Stimulated activated CD4-positive, alpha-beta T cell treated with anti-CD3 and anti-CD28 coated beads, Interleukin-4, amount 100 ng/mL, for 24 hours (primary cell): ENCODE results near the gene SLC22A2.
"Not testable (repeated sequence)": the region's sequence is repeated elsewhere in the genome, so short reads cannot be mapped to it uniquely, and the experiment has no call there.

Experiments used
- DNase-seq: peaks from one replicate; pipeline ENCODE4 v3.0.0-alpha.2; 2020

SLC22A2 gene

GRCh38 chr6:160258346-160259142 is at the start of gene SLC22A2:
SLC22A2 (minus strand) TSS chr6:160258821; CDS start chr6:160258757, 64 bp downstream.
- no peak for DNase-seq

- no peak for DNase-seq
These were observed 47.5 kb upstream of the SLC22A2 start for GRCh38 chr6:160305926-160306713.

- no peak for DNase-seq
These were observed 45.2 kb upstream of the SLC22A2 start for GRCh38 chr6:160303806-160304205.

- not testable (repeated sequence) for DNase-seq
These were observed 43.9 kb upstream of the SLC22A2 start for GRCh38 chr6:160302431-160303082.

GRCh38 chr6:160301339-160301738 is 42.7 kb upstream of the SLC22A2 start:
- DNase-seq = no peak

GRCh38 chr6:160300076-160300695 is 41.6 kb upstream of the SLC22A2 start:
- no peak for DNase-seq

- DNase-seq = no peak
These were observed 40.9 kb upstream of the SLC22A2 start for GRCh38 chr6:160299559-160299958.

GRCh38 chr6:160298121-160298520 is 39.5 kb upstream of the SLC22A2 start:
- no peak for DNase-seq

GRCh38 chr6:160297310-160297709 is 38.7 kb upstream of the SLC22A2 start:
- DNase-seq = no peak

- no peak for DNase-seq
These were observed 35.2 kb upstream of the SLC22A2 start for GRCh38 chr6:160293844-160294243.

- no peak for DNase-seq
These were observed 27.0 kb upstream of the SLC22A2 start for GRCh38 chr6:160285541-160286105.

GRCh38 chr6:160284575-160284974 is 26.0 kb upstream of the SLC22A2 start:
- DNase-seq = no peak

GRCh38 chr6:160282444-160282843 is 23.8 kb upstream of the SLC22A2 start:
- DNase-seq = no peak

- no peak for DNase-seq
These were observed 21.2 kb upstream of the SLC22A2 start for GRCh38 chr6:160279850-160280249.

GRCh38 chr6:160278786-160279310 is 20.2 kb upstream of the SLC22A2 start:
- DNase-seq = no peak

- DNase-seq = no peak
These were observed 19.7 kb upstream of the SLC22A2 start for GRCh38 chr6:160278311-160278710.

GRCh38 chr6:160277546-160277945 is 18.9 kb upstream of the SLC22A2 start:
- no peak for DNase-seq

- no peak for DNase-seq
These were observed 18.5 kb upstream of the SLC22A2 start for GRCh38 chr6:160277144-160277543.

GRCh38 chr6:160276126-160276525 is 17.5 kb upstream of the SLC22A2 start:
- DNase-seq = no peak

- DNase-seq = no peak
These were observed 16.9 kb upstream of the SLC22A2 start for GRCh38 chr6:160275511-160276003.

GRCh38 chr6:160274871-160275510 is 16.4 kb upstream of the SLC22A2 start:
- DNase-seq = no peak

GRCh38 chr6:160273750-160274149 is 15.1 kb upstream of the SLC22A2 start:
- DNase-seq = no peak
